GM12875 (cell line): ENCODE results near the gene VAV3.

Source experiments
- H3K4me3 ChIP-seq: one replicate; pipeline ENCODE4 v1.5.1; 2011; ENCODE audit warnings: low read depth, low read length, control low read depth
- TF ChIP-seq, protein P1 (sequence below): IDR thresholded peaks from 2 replicates; pipeline ENCODE4 v1.5.1; 2011; ENCODE audit warnings: low read depth, mild to moderate bottlenecking, control low read depth, inconsistent platforms, low read length, moderate library complexity, borderline replicate concordance; ENCODE audit not compliant: insufficient read depth

The VAV3 gene

GRCh38 chr1:107622535-107622934 is 342.4 kb downstream of the VAV3 start:
- TF ChIP-seq, protein P1, sequence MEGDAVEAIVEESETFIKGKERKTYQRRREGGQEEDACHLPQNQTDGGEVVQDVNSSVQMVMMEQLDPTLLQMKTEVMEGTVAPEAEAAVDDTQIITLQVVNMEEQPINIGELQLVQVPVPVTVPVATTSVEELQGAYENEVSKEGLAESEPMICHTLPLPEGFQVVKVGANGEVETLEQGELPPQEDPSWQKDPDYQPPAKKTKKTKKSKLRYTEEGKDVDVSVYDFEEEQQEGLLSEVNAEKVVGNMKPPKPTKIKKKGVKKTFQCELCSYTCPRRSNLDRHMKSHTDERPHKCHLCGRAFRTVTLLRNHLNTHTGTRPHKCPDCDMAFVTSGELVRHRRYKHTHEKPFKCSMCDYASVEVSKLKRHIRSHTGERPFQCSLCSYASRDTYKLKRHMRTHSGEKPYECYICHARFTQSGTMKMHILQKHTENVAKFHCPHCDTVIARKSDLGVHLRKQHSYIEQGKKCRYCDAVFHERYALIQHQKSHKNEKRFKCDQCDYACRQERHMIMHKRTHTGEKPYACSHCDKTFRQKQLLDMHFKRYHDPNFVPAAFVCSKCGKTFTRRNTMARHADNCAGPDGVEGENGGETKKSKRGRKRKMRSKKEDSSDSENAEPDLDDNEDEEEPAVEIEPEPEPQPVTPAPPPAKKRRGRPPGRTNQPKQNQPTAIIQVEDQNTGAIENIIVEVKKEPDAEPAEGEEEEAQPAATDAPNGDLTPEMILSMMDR: no peak
- H3K4me3 ChIP-seq: no peak overlapping the region

GRCh38 chr1:107620753-107621152 is 344.2 kb downstream of the VAV3 start:
- TF ChIP-seq, protein P1: no peak
- H3K4me3 ChIP-seq: no peak overlapping the region

DNA sequence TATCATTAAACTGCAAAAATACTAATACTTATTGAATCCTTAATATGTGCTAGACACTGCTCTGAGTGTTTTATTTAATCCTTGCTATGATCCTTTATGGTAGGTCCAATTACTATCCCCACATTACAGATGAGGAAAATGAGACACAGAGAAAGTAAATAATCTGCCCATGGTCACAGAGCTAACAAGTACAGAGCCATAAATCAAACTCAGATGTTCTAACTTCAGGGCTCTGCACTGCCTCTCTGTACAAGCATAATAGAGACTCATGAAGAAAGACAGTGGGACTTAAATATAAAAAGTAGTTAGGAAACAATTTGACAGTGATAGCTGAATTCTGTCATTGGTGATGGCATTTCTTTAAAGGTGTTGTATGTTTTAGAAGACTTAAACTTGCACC is 346.4 kb downstream of the VAV3 start:
- TF ChIP-seq, protein P1: no peak
- H3K4me3 ChIP-seq: no peak overlapping the region

- TF ChIP-seq, protein P1: no peak
- H3K4me3 ChIP-seq: no peak overlapping the region
Observed at GRCh38 chr1:107617921-107618320, 347.1 kb downstream of the VAV3 start.

DNA sequence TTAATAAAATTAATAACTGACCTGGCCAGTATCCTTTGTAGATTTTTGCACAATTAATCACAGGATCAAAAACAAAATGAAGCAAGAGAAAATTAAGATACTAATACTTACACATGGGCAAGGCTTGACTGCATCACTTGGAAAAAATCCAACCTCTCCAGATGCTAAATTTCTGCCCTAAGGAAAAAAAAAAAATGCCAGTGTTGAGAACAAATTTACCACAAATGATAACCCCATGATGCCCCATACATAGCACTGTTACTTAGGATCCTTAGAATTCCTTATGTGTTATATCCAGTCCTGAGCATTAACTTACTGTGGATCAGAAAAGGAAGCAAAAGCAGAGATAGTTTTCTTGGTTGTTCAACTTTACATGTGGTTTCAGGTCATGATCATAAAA is 347.5 kb downstream of the VAV3 start:
- no peak overlapping the region for H3K4me3 ChIP-seq

DNA sequence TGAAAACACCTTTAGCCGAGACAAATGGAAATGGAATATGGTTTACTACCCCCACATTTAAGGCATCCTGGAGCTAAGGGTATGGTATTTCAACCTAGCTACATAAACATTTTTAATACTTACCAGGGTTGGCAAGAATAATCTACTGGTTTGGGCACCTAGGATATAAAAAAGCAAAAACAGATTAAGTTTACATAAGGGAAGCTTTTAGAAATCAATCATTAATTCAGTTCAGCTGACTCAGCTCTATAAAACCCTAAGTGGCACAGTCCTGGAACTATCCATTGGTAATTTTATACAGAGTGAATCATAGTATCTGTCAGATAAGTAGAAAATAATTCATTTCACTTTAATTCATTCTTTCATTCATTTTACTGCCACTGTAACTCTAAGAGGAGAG is 355.2 kb downstream of the VAV3 start:
- TF ChIP-seq, protein P1: no peak
- no peak overlapping the region for H3K4me3 ChIP-seq

More for the DNA sequence above, 347.5 kb downstream of the VAV3 start:
- TF ChIP-seq, protein P1: no peak

- TF ChIP-seq, protein P1: no peak
- H3K4me3 ChIP-seq: no peak overlapping the region
Observed at GRCh38 chr1:107604825-107605224, 360.2 kb downstream of the VAV3 start.
